ENCODE results near the gene CAMKMT.

Gene CAMKMT

GRCh38 chr2:44361330-44362206 is at the start of gene CAMKMT, which contains the start of gene PREPL:
Gene CAMKMT, plus strand, starts transcription at chr2:44361947.
Gene PREPL, minus strand, starts transcription at chr2:44361494. Its CDS starts 15,152 bp downstream, at chr2:44346342.
- Mint-ChIP-seq H3K36me3 (ENCODE audit: low read depth) (peaks cover 6% of the 10 kb centered on the region), H3K4me3 (peak within 1 kb of the TSS; percentile 99), H3K27ac (peak within 1 kb of the TSS; percentile 100), H3K27me3 (ENCODE audit: low read depth) (no peaks in the 10 kb centered on the region), H3K9me3 (no peaks in the 10 kb centered on the region), H3K4me1 (ENCODE audit: low read depth) (peaks cover 35% of the 10 kb centered on the region)

DNA sequence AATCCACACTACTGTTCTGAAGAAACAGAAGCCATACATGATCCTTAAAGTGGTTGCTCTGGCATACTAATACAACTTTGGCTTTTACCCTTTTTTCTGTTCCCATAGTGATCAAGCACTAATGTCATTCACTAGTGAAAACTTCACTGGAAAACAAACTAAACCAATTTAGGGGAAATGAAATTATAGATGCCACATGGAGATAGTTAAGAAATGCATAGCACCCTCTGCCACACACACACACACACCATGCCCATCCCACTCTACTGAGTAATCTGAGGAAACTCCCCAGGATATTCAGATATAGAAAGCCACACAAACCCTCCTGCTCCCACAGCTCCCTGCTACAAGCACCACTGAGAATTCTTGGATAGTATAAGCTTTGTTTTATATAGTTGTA is 47.4 kb upstream of the CAMKMT start:
- H3K36me3 Mint-ChIP-seq (ENCODE audit: low read depth), result peaks cover 47% of the 10 kb centered on the region
- no peaks in the 10 kb centered on the region for H3K4me1 Mint-ChIP-seq (ENCODE audit: low read depth)
- no peaks in the 10 kb centered on the region for H3K27me3 Mint-ChIP-seq (ENCODE audit: low read depth)
- H3K4me3 Mint-ChIP-seq, result no peak overlapping the region
- no peak overlapping the region for H3K27ac Mint-ChIP-seq
- peaks cover 21% of the 10 kb centered on the region for H3K9me3 Mint-ChIP-seq

DNA sequence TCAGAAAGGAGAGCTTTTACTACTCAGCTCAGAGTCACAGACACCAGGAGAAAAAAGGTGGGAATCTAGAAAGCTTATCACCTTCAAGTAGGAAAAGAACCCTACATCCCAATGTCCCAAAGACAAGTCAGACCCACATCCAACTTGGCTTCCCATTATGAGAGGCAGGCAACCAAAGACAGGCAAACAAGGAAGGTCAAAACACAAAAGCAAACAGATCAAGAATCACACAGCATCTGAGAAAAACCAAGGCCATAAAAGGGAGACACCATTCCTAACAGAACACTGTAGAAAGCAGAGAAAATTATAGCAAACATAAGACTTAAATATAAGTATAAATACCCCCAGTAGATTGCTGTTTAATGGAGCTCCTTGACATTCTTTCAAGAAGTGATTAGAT is 45.8 kb upstream of the CAMKMT start:
- Mint-ChIP-seq H3K4me3 (no peak overlapping the region), H3K27ac (no peak overlapping the region), H3K4me1 (ENCODE audit: low read depth) (no peaks in the 10 kb centered on the region), H3K36me3 (ENCODE audit: low read depth) (peaks cover 43% of the 10 kb centered on the region), H3K9me3 (peaks cover 9% of the 10 kb centered on the region), H3K27me3 (ENCODE audit: low read depth) (no peaks in the 10 kb centered on the region)

GRCh38 chr2:44320832-44321231 is 40.9 kb upstream of the CAMKMT start:
- H3K9me3 Mint-ChIP-seq, result no peaks in the 10 kb centered on the region
- no peak overlapping the region for H3K4me3 Mint-ChIP-seq
- H3K27ac Mint-ChIP-seq, result no peak overlapping the region
- peaks cover 31% of the 10 kb centered on the region for H3K36me3 Mint-ChIP-seq (ENCODE audit: low read depth)
- no peaks in the 10 kb centered on the region for H3K4me1 Mint-ChIP-seq (ENCODE audit: low read depth)
- no peaks in the 10 kb centered on the region for H3K27me3 Mint-ChIP-seq (ENCODE audit: low read depth)

DNA sequence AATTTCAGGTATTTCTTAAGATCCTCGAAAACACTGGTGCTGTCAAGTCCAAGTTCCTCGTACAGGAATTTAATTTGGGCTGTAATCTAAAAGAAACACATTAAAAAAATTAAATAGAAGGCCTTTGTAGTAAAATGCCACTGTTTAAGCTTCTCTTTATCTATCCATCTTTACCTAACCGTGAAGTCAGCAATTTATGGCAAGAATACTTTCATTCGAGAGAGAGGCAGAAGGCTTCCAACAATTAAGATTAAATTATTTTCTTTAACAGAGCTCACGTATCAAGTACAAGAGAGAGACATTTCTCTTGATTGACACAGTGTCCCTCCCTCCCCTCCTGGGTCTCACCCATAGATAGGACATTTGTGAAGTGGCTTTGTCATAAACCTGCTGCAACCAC is 40.4 kb upstream of the CAMKMT start:
- peaks cover 29% of the 10 kb centered on the region for H3K36me3 Mint-ChIP-seq (ENCODE audit: low read depth)
- no peaks in the 10 kb centered on the region for H3K4me1 Mint-ChIP-seq (ENCODE audit: low read depth)
- H3K9me3 Mint-ChIP-seq, result no peaks in the 10 kb centered on the region
- no peak overlapping the region for H3K27ac Mint-ChIP-seq
- H3K4me3 Mint-ChIP-seq, result no peak overlapping the region
- no peaks in the 10 kb centered on the region for H3K27me3 Mint-ChIP-seq (ENCODE audit: low read depth)

DNA sequence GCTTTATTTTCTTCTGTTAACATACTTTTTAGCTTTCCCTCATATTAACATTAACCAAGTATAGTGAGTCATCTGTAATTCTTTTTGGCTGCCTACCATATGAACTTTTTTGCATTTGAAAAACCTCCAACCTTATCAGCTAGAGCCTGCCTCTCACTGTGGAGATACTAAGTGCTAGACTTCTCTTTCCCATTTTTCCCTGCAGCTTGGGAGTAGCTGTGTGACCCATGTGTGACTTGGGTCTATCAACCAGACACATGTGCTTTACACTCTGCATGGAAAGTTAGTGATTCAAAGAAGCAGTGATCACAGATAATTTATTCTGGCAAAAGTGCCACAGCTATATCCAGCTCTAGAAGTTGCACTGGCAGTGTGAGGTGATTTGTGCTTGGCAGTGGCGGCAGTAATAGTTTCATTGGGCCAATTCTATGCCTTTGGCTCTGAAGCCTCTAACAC is 36.7 kb upstream of the CAMKMT start:
- H3K4me3 Mint-ChIP-seq, result no peak overlapping the region
- no peaks in the 10 kb centered on the region for H3K27me3 Mint-ChIP-seq (ENCODE audit: low read depth)
- no peaks in the 10 kb centered on the region for H3K9me3 Mint-ChIP-seq
- peaks cover 2% of the 10 kb centered on the region for H3K4me1 Mint-ChIP-seq (ENCODE audit: low read depth)
- peaks cover 36% of the 10 kb centered on the region for H3K36me3 Mint-ChIP-seq (ENCODE audit: low read depth)
- H3K27ac Mint-ChIP-seq, result no peak overlapping the region

GRCh38 chr2:44325897-44326296 is 35.9 kb upstream of the CAMKMT start:
- Mint-ChIP-seq H3K4me3 (no peak overlapping the region), H3K4me1 (ENCODE audit: low read depth) (peaks cover 2% of the 10 kb centered on the region), H3K27ac (no peak overlapping the region), H3K27me3 (ENCODE audit: low read depth) (no peaks in the 10 kb centered on the region), H3K9me3 (no peaks in the 10 kb centered on the region), H3K36me3 (ENCODE audit: low read depth) (peaks cover 36% of the 10 kb centered on the region)

DNA sequence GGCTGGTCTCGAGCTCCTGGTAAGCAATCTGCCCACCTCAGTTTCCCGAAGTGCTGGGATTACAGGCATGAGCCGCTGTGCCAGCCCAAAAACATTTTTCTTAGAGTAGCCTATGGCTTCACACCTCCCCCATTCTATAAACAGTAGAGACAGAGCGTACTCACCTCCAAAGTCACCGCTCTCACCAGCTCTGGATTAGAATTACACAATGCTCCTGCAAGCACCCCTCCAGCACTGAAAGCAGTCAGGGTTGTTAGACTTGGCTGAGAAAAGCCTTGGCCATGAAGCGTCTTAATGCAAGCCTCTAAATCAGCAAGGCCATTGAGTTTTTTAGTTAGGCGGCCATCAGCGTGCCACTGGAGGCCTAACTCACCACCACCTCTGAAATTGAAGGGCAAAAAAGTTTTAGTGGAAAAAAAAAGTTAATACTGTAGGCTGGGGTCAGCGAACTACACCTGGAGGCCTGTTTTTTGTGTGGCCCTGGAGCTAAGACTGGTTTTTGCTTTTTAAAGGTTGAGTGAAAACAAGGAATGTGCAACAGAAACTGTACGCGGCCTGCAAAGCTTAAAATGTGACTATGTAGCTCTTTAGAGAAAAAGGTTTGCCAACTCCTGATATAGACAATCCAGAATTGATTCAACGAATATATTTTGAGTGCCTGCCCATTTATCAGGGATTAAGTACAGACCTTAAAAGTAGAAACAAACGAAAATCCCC is 35.0 kb upstream of the CAMKMT start:
- Mint-ChIP-seq H3K27me3 (ENCODE audit: low read depth) (no peaks in the 10 kb centered on the region), H3K9me3 (no peaks in the 10 kb centered on the region), H3K36me3 (ENCODE audit: low read depth) (peaks cover 36% of the 10 kb centered on the region), H3K27ac (no peak overlapping the region), H3K4me1 (ENCODE audit: low read depth) (peaks cover 2% of the 10 kb centered on the region), H3K4me3 (no peak overlapping the region)

GRCh38 chr2:44328750-44329149 is 33.0 kb upstream of the CAMKMT start:
- Mint-ChIP-seq H3K27me3 (ENCODE audit: low read depth) (no peaks in the 10 kb centered on the region), H3K36me3 (ENCODE audit: low read depth) (peaks cover 32% of the 10 kb centered on the region), H3K4me1 (ENCODE audit: low read depth) (peaks cover 2% of the 10 kb centered on the region), H3K9me3 (no peaks in the 10 kb centered on the region), H3K27ac (no peak overlapping the region), H3K4me3 (no peak overlapping the region)

- Mint-ChIP-seq H3K36me3 (ENCODE audit: low read depth) (peaks cover 32% of the 10 kb centered on the region), H3K27me3 (ENCODE audit: low read depth) (no peaks in the 10 kb centered on the region), H3K4me1 (ENCODE audit: low read depth) (peaks cover 2% of the 10 kb centered on the region), H3K9me3 (no peaks in the 10 kb centered on the region), H3K27ac (no peak overlapping the region), H3K4me3 (no peak overlapping the region)
Observed at GRCh38 chr2:44329343-44329742, 32.4 kb upstream of the CAMKMT start.

DNA sequence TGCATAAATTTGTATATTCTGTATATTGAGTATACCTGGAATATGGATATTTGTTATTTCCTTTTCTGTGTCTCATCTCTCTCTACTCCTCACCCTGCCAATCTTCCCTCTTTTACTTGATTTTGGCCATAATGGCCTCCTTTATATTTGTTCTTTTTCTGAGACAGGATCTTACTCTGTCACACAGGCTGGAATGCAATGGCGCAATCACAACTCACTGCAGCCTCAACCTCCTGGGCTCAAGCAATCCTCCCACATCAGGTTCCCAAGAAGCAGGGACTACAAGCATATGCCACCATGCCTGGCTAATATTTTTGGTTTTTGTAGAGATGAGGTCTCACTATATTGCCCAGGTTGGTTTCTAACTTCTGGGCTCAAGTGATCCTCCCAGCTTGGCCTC is 30.9 kb upstream of the CAMKMT start:
- no peaks in the 10 kb centered on the region for H3K27me3 Mint-ChIP-seq (ENCODE audit: low read depth)
- no peaks in the 10 kb centered on the region for H3K9me3 Mint-ChIP-seq
- peaks cover 4% of the 10 kb centered on the region for H3K4me1 Mint-ChIP-seq (ENCODE audit: low read depth)
- no peak overlapping the region for H3K4me3 Mint-ChIP-seq
- peaks cover 34% of the 10 kb centered on the region for H3K36me3 Mint-ChIP-seq (ENCODE audit: low read depth)
- H3K27ac Mint-ChIP-seq, result no peak overlapping the region

GRCh38 chr2:44333994-44334393 is 27.8 kb upstream of the CAMKMT start:
- H3K36me3 Mint-ChIP-seq (ENCODE audit: low read depth), result peaks cover 50% of the 10 kb centered on the region

GRCh38 chr2:44335806-44336538 is 25.8 kb upstream of the CAMKMT start:
- H3K36me3 Mint-ChIP-seq (ENCODE audit: low read depth), result peaks cover 52% of the 10 kb centered on the region
- H3K4me3 Mint-ChIP-seq, result no peak overlapping the region
- H3K27ac Mint-ChIP-seq, result no peak overlapping the region
- peaks cover 5% of the 10 kb centered on the region for H3K9me3 Mint-ChIP-seq
- H3K27me3 Mint-ChIP-seq (ENCODE audit: low read depth), result no peaks in the 10 kb centered on the region
- peaks cover 3% of the 10 kb centered on the region for H3K4me1 Mint-ChIP-seq (ENCODE audit: low read depth)

More at GRCh38 chr2:44333994-44334393, 27.8 kb upstream of the CAMKMT start:
- no peaks in the 10 kb centered on the region for H3K27me3 Mint-ChIP-seq (ENCODE audit: low read depth)
- no peak overlapping the region for H3K4me3 Mint-ChIP-seq
- H3K4me1 Mint-ChIP-seq (ENCODE audit: low read depth), result peaks cover 5% of the 10 kb centered on the region
- H3K27ac Mint-ChIP-seq, result no peak overlapping the region
- H3K9me3 Mint-ChIP-seq, result peaks cover 5% of the 10 kb centered on the region

DNA sequence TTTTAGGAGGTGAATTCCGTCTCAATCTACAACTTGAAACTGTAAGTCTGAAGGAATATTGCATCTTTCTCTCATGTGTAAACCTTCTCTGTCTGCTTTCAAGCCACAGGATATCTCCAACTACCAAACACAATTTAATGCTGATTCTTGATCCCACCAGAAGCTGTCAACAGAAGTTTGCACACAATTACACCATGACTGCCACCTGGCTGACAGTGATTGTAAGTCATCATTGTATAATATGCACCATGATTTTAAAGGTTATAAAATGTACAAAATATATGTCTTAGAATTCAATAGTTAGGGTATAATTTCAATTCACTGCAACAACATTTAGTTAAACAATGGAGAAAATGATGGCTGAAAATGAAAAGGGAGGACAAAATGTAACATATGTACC is 18.9 kb upstream of the CAMKMT start:
- H3K4me1 Mint-ChIP-seq (ENCODE audit: low read depth), result no peaks in the 10 kb centered on the region
- H3K27ac Mint-ChIP-seq, result no peak overlapping the region
- H3K36me3 Mint-ChIP-seq (ENCODE audit: low read depth), result peaks cover 23% of the 10 kb centered on the region
- no peak overlapping the region for H3K4me3 Mint-ChIP-seq
- H3K9me3 Mint-ChIP-seq, result no peaks in the 10 kb centered on the region
- no peaks in the 10 kb centered on the region for H3K27me3 Mint-ChIP-seq (ENCODE audit: low read depth)

Data from T-helper 1 cell treated with Interleukin-12 subunit alpha and Interleukin-12 subunit beta and Interleukin-4 antibody, amounts not matched to agents 30 μg/mL and 1 μg/mL, for 36 hours (primary cell).